HepG2 (cell line): ENCODE measurements around the gene GLIS1. TPM values are rescaled to one million over a fixed set of nuclear protein-coding genes. Genes with fewer than 3 reads are reported as not detected.

Source experiments
- ATAC-seq: fragments of 200-7000 bp; cut with Tn5 transposase; 3 replicates; pipeline ENCODE4 v1.9.1; 2020; ENCODE audit warnings: mild to moderate bottlenecking, moderate library complexity
- BruUV-seq: library from RNA; stranded (reverse); fragments of 400-500 nt; replicated peaks from 2 replicates; lab custom pipeline; 2021; lab: Mats Ljungman, UMichigan
- CTCF ChIA-PET: fragments of 300-600 bp; formaldehyde crosslinking; extraction: SDS; loops from one replicate; lab custom pipeline; 2021; ENCODE audit warnings: low total read pairs, inconsistent platforms, low intra/inter-chr PET ratio; lab: Yijun Ruan, JAX
- POLR2A ChIA-PET: fragments of 350-600 bp; sonication (Branson Sonifier 250); formaldehyde crosslinking; loops from one replicate; lab custom pipeline; 2020; ENCODE audit warnings: antibody characterized with exemption, inconsistent platforms; lab: Yijun Ruan, JAX
- DNase-seq: peaks from one replicate; pipeline ENCODE4 v3.0.0-alpha.2; 2015; ENCODE audit warnings: low spot score
- FAIRE-seq: peaks from 3 replicates; lab custom pipeline; 2011; peaks lifted over from hg19 to GRCh38; lab: Jason Lieb, UNC
- H2AFZ ChIP-seq: one replicate; pipeline ENCODE4 v1.6.1; 2011; ENCODE audit warnings: low read length, inconsistent platforms
- H3K27ac ChIP-seq: fragments of 300-600 bp; 3 replicates; pipeline ENCODE4 v1.8.0; 2011; ENCODE audit warnings: mixed run types, mild to moderate bottlenecking, mixed read lengths, low read length, inconsistent platforms; ENCODE audit not compliant: insufficient read depth; ENCODE audit errors: extremely low read length
- H3K27me3 ChIP-seq, 2 experiments: fragments of 200-600 bp in 1 of 2; 2 replicates in 1 of 2; 3 replicates in 1 of 2; pipeline versions ENCODE4 v1.6.0 to v1.8.0; 2011; ENCODE audit warnings: low read length in 2 of 2, mild to moderate bottlenecking in 2 of 2, moderate library complexity in 2 of 2, inconsistent platforms in 1 of 2; ENCODE audit not compliant: insufficient read depth in 2 of 2, control insufficient read depth in 1 of 2
- H3K36me3 ChIP-seq, 2 experiments: fragments of 200-600 bp in 1 of 2; replicated peaks in 1 of 2; 2 replicates in 1 of 2; 3 replicates in 1 of 2; pipeline versions ENCODE4 v1.5.1 to v1.8.0; 2011; ENCODE audit warnings: low read length in 2 of 2, inconsistent platforms in 1 of 2; ENCODE audit not compliant: insufficient read depth in 2 of 2, control insufficient read depth in 1 of 2
- H3K4me1 ChIP-seq: 2 replicates; pipeline ENCODE4 v1.5.1; 2012; ENCODE audit warnings: low read length, inconsistent platforms; ENCODE audit not compliant: insufficient read depth
- H3K4me2 ChIP-seq: 2 replicates; pipeline ENCODE4 v1.6.0; 2011; ENCODE audit warnings: low read depth, low read length, inconsistent platforms
- H3K4me3 ChIP-seq, 3 experiments: fragments of 200-600 bp in 1 of 3; sonication (generic), shearing (Covaris generic) in 1 of 3; replicated peaks in 1 of 3; 2 replicates each; pipeline ENCODE4 v1.5.1; 2011 to 2016; ENCODE audit warnings: low read length in 3 of 3, inconsistent platforms in 2 of 3, low read depth in 2 of 3, mild to moderate bottlenecking in 2 of 3, control low read depth in 1 of 3, mixed read lengths in 1 of 3; ENCODE audit not compliant: insufficient read depth in 1 of 3
- H3K79me2 ChIP-seq: one replicate; pipeline ENCODE4 v1.6.1; 2011; ENCODE audit warnings: low read length, inconsistent platforms; ENCODE audit not compliant: insufficient read depth
- H3K9ac ChIP-seq: 2 replicates; pipeline ENCODE4 v1.6.0; 2011; ENCODE audit warnings: mild to moderate bottlenecking, low read depth, low read length, inconsistent platforms; ENCODE audit not compliant: insufficient read depth
- H3K9me3 ChIP-seq: 2 replicates; pipeline ENCODE4 v1.5.1; 2012; ENCODE audit warnings: mild to moderate bottlenecking, low read length
- H4K20me1 ChIP-seq: 2 replicates; pipeline ENCODE4 v1.6.0; 2011; ENCODE audit warnings: inconsistent platforms, mild to moderate bottlenecking, low read length, moderate library complexity; ENCODE audit not compliant: insufficient read depth
- DMTF1 ChIP-seq: sonication (generic); formaldehyde crosslinking; IDR thresholded peaks from 2 replicates; pipeline ENCODE4 v1.4.0; 2020; ENCODE audit warnings: mild to moderate bottlenecking, missing genetic modification reagents
- EZH2 ChIP-seq: conservative IDR thresholded peaks from 2 replicates; pipeline ENCODE4 v1.6.1; 2012; ENCODE audit warnings: mild to moderate bottlenecking, low read depth, low read length, moderate library complexity
- FUBP1 ChIP-seq: sonication (generic); formaldehyde crosslinking; IDR thresholded peaks from 2 replicates; pipeline ENCODE4 v1.5.1; 2020; ENCODE audit warnings: missing genetic modification reagents, mild to moderate bottlenecking, borderline replicate concordance
- HOXA5 ChIP-seq: sonication (generic); formaldehyde crosslinking; IDR thresholded peaks from 2 replicates; pipeline ENCODE4 v1.4.0; 2020; ENCODE audit warnings: missing genetic modification reagents
- NR1H2 ChIP-seq: sonication (generic); formaldehyde crosslinking; IDR thresholded peaks from 2 replicates; pipeline ENCODE4 v1.8.1; 2022; ENCODE audit warnings: low read depth, missing genetic modification reagents, borderline replicate concordance
- REPIN1 ChIP-seq: sonication (generic); formaldehyde crosslinking; IDR thresholded peaks from 2 replicates; pipeline ENCODE4 v1.8.0; 2022; ENCODE audit warnings: missing genetic modification reagents, low read depth, mild to moderate bottlenecking, borderline replicate concordance
- ZBTB20 ChIP-seq: sonication (generic); formaldehyde crosslinking; IDR thresholded peaks from 2 replicates; pipeline ENCODE4 v1.8.1; 2023; ENCODE audit warnings: missing genetic modification reagents, low read depth, mild to moderate bottlenecking, borderline replicate concordance
- ZBTB21 ChIP-seq: sonication (generic); formaldehyde crosslinking; IDR thresholded peaks from 2 replicates; pipeline ENCODE4 v1.4.0; 2020; ENCODE audit warnings: missing genetic modification reagents
- ZNF768 ChIP-seq: sonication (generic); formaldehyde crosslinking; IDR thresholded peaks from 2 replicates; pipeline ENCODE4 v1.4.0; 2020; ENCODE audit warnings: missing genetic modification reagents
- WGBS: methylation state at CpG from one replicate; pipeline ENCODE4 v1.1.6; 2017; ENCODE audit warnings: low lambda C conversion rate; 5-methylcytosine and 5-hydroxymethylcytosine counted together
- in situ Hi-C: cut with HindIII; loops from 2 replicates; pipeline ENCODE4 v1.10.0; 2017; ENCODE audit warnings: low pct_unique_long_range_greater_than_20kb; ENCODE audit not compliant: extremely low pct_ligation_motif_present
- intact Hi-C: fragments of 100-400 bp; cut with micrococcal nuclease; formaldehyde crosslinking; loops from one replicate; pipeline ENCODE4 v1.10.0; 2022; ENCODE audit not compliant: unreplicated experiment
- polyA plus RNA-seq, 8 experiments: library from polyadenylated mRNA; depleted of rRNA in 3 of 8; stranded (reverse) in 7 of 8; unstranded in 1 of 8; fragments of >200 nt; fragmentation: Illumina TruSeq in 4 of 8; extraction: Trizol in 4 of 8; gene quantifications; 2 replicates each; pipeline versions ENCODE4 v1.2.1 to v1.2.3, GENCODE V29; 2011 to 2016; ENCODE audit warnings: low read depth in 4 of 8, missing spikeins in 1 of 8, mixed read lengths in 1 of 8; ENCODE audit not compliant: insufficient read depth in 1 of 8
- total RNA-seq, 5 experiments: library from RNA; depleted of rRNA; stranded (reverse); fragments of >200 nt; fragmentation: Illumina TruSeq; extraction: Trizol; gene quantifications; 2 replicates each; pipeline ENCODE4 v1.2.3, GENCODE V29; 2016; ENCODE audit warnings: low read depth in 1 of 5

GLIS1 gene
- total and polyA plus RNA-seq, 2 of the 13 experiments (the other 11 are each of a cell fraction or from before 2014, with no cell fraction given), result 0.03 TPM; not detected in 1

GRCh38 chr1:53590531-53591515 lies 148.1 kb downstream of the GLIS1 start (continued):
- no peak for TF ChIP-seq DMTF1 (CRISPR knock-in tag)
- TF ChIP-seq EZH2, result no peak
- TF ChIP-seq REPIN1 (CRISPR knock-in tag), result no peak
- no peak for TF ChIP-seq HOXA5 (CRISPR knock-in tag)
- no peak for TF ChIP-seq ZBTB20 (CRISPR knock-in tag)
- no peak for TF ChIP-seq NR1H2
- TF ChIP-seq ZBTB21 (CRISPR knock-in tag), result no peak

GRCh38 chr1:53590104-53590503 lies 148.9 kb downstream of the GLIS1 start:
- no peaks in the 10 kb centered on the region for H3K9me3 ChIP-seq
- H4K20me1 ChIP-seq, result no peaks in the 10 kb centered on the region
- H3K27me3 ChIP-seq, result peaks cover 6 to 28% of the 10 kb centered on the region in 2 experiments; a peak in 4 of 5 replicates
- ChIA-PET CTCF (no interaction called here), POLR2A (no interaction called here)
- no peak overlapping the region for H3K27ac ChIP-seq
- no peaks in the 10 kb centered on the region for H3K79me2 ChIP-seq
- no peak for FAIRE-seq
- in situ Hi-C loops, result loop anchor here (5.0 kb wide), 1 partner anchor 103 kb away; no protein-coding TSS in a partner anchor
- no peak for DNase-seq
- no peak overlapping the region for H2AFZ ChIP-seq
- no peak overlapping the region for H3K4me2 ChIP-seq
- TF ChIP-seq FUBP1 (CRISPR knock-in tag) (no peak), ZNF768 (CRISPR knock-in tag) (peak; percentile 51; the same call in 1 of the 2 replicates)
- BruUV-seq, result no TSS peak
- intact Hi-C loops, result no loop called here
- WGBS, result 19% methylated on average over 4 of the region's 4 CpGs
- no peaks in the 10 kb centered on the region for H3K4me1 ChIP-seq
- no peak for ATAC-seq
- H3K36me3 ChIP-seq, result no peaks in the 10 kb centered on the region
- no peak overlapping the region for H3K9ac ChIP-seq
- no peak overlapping the region for H3K4me3 ChIP-seq
